ENCODE results near the gene HSD17B8.

HSD17B8 gene

DNA sequence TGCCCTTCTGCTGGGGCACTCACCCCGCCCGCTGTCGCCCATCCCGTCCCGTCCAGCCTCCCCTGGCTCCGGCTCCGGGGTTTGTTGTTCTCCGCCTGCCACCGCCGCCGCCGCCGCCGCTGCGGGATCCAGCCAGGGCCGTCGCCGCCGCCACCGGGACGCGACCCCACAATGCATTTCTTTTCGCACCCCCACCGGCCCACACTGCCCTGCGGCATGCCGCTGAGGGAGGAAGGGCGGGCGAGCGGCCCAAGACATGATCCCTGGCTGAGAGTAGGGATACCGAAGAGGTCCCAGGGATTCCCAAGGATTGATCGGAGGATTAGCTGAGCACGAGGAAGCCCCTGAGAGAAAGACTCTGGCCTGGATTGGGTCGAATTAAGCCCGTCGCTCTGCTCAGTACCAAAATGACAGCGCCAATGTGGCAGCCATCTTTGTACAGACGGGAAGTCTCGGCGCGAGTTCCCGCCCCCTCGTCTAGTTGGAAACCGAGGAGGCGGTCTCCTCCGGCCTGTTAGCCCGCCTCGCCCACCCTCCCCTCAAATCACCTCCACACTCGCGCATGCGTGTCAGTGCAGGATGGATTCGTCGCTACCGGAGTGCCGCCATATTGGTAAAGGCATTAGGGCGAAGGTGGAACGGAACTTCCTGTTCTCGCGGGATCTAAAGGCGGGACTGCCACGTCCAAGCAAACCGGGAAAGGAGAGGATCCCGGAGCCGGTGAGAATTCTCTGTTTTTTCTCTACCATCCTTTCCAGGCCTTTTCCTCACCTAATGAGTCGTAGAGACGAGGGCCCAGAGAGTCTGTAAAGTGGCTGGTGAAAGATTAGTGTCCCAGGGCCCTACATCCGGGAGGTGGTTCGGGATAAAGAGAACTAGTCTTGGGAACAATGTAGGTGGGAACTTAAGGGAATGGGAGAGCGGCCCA lies 4.0 kb upstream of the HSD17B8 start, which contains the start of the genes RXRB and SLC39A7:
Gene RXRB (minus strand): TSS at position 447 of the 928 bp plus-strand sequence. CDS start 189 bp downstream, at position 258.
Gene SLC39A7 (plus strand): TSS at position 649 of the 928 bp plus-strand sequence. CDS start 379 bp downstream, outside the sequence.
- TF ChIP-seq, protein P1, sequence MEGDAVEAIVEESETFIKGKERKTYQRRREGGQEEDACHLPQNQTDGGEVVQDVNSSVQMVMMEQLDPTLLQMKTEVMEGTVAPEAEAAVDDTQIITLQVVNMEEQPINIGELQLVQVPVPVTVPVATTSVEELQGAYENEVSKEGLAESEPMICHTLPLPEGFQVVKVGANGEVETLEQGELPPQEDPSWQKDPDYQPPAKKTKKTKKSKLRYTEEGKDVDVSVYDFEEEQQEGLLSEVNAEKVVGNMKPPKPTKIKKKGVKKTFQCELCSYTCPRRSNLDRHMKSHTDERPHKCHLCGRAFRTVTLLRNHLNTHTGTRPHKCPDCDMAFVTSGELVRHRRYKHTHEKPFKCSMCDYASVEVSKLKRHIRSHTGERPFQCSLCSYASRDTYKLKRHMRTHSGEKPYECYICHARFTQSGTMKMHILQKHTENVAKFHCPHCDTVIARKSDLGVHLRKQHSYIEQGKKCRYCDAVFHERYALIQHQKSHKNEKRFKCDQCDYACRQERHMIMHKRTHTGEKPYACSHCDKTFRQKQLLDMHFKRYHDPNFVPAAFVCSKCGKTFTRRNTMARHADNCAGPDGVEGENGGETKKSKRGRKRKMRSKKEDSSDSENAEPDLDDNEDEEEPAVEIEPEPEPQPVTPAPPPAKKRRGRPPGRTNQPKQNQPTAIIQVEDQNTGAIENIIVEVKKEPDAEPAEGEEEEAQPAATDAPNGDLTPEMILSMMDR (IDR thresholded peaks at IDR 0.05; ENCODE audit: low read depth, low read length, missing control alignments): no peak
- Histone ChIP-seq H3K27me3 (replicated peaks) (no peaks in the 10 kb centered on the region), H3K27ac (peak within 1 kb of the TSS; percentile 95), H3K4me3 (ENCODE audit: low read depth, low read length) (peak within 1 kb of the TSS; percentile 69), H3K36me3 (replicated peaks) (peaks cover 45% of the 10 kb centered on the region)
- in situ Hi-C loops (cut with HindIII; ENCODE audit: low pct_ligation_motif_present, low sequenced_read_pairs): no loop called here
- peak; percentile 99 for DNase-seq

DNA sequence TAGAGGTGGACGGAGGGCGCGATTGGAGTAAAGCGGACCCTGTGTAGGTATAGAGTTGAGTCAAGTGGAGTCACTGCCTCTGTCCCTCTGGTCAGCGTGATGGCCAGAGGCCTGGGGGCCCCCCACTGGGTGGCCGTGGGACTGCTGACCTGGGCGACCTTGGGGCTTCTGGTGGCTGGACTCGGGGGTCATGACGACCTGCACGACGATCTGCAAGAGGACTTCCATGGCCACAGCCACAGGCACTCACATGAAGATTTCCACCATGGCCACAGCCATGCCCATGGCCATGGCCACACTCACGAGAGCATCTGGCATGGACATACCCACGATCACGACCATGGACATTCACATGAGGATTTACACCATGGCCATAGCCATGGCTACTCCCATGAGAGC lies 3.3 kb upstream of the HSD17B8 start:
- Histone ChIP-seq H3K4me3 (ENCODE audit: low read depth, low read length) (peak overlapping the region; percentile 69), H3K36me3 (replicated peaks) (peaks cover 39% of the 10 kb centered on the region), H3K27me3 (replicated peaks) (no peaks in the 10 kb centered on the region), H3K27ac (peak overlapping the region; percentile 95)
- in situ Hi-C loops (cut with HindIII; ENCODE audit: low pct_ligation_motif_present, low sequenced_read_pairs): no loop called here
- TF ChIP-seq, protein P1 (IDR thresholded peaks at IDR 0.05; ENCODE audit: low read depth, low read length, missing control alignments): peak; percentile 13
- DNase-seq: no peak

DNA sequence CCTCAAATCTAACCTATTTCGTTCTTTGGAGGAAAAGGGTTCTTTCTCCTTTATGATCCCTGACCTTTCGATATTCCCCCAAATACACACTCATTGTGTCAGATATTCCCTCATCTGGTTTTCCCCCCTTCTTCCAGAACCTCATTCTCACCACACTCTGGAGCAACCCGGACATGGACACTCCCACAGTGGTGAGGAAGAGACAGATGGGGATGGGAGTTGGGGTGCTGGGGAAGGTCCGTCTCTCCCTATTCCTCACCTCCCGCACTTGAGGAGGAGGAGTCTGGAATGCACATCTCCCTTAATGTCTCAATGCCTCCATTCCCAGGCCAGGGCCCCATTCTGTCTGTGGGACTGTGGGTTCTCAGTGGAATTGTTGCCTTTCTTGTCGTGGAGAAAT lies 2.5 kb upstream of the HSD17B8 start:
- Histone ChIP-seq H3K36me3 (replicated peaks) (peaks cover 36% of the 10 kb centered on the region), H3K27me3 (replicated peaks) (no peaks in the 10 kb centered on the region), H3K4me3 (ENCODE audit: low read depth, low read length) (peak overlapping the region; percentile 69), H3K27ac (no peak overlapping the region)
- in situ Hi-C loops (cut with HindIII; ENCODE audit: low pct_ligation_motif_present, low sequenced_read_pairs): no loop called here
- TF ChIP-seq, protein P1 (IDR thresholded peaks at IDR 0.05; ENCODE audit: low read depth, low read length, missing control alignments): no peak
- DNase-seq: no peak

DNA sequence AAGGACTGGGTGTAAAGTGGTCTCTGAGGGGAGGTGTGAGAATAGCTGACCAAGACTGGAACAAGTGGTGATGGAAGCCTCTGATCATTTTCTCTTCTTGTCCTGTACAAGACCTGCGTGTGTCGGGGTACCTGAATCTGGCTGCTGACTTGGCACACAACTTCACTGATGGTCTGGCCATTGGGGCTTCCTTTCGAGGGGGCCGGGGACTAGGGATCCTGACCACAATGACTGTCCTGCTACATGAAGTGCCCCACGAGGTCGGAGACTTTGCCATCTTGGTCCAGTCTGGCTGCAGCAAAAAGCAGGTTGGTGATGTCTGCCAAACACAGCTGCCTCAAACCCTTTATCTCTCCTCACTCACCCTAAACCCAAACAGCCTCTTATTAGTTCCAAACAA lies 1.7 kb upstream of the HSD17B8 start:
- in situ Hi-C loops (cut with HindIII; ENCODE audit: low pct_ligation_motif_present, low sequenced_read_pairs): no loop called here
- TF ChIP-seq, protein P1 (IDR thresholded peaks at IDR 0.05; ENCODE audit: low read depth, low read length, missing control alignments): no peak
- H3K4me3 ChIP-seq (ENCODE audit: low read depth, low read length): no peak overlapping the region
- no peak overlapping the region for H3K27ac ChIP-seq
- H3K27me3 ChIP-seq (replicated peaks): no peaks in the 10 kb centered on the region
- DNase-seq: no peak
- H3K36me3 ChIP-seq (replicated peaks): peaks cover 30% of the 10 kb centered on the region

DNA sequence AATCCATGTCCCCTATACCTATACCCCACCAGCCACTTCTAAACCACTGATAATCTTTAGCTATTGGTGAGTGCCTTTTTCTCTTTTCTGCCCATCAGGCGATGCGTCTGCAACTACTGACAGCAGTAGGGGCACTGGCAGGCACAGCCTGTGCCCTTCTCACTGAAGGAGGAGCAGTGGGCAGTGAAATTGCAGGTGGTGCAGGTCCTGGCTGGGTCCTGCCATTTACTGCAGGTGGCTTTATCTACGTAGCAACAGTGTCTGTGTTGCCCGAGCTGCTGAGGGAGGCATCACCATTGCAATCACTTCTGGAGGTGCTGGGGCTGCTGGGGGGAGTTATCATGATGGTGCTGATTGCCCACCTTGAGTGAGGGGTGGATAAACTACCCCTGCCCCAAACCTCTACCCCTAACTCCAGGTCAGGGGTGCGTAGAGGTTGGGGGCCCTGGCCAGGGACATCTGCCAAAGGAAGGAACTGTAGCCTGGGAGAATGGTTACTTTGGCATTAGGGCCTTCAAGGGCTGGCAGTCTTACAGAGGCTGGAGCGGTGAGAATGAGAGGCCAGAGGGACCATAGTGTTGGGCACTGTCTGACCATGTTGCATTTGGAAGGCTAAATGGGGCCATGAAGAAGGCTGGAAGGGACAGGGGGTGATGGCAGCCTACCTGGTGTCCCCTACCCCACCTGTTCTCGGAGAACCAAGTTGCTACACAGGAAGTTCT lies 851 bp upstream of the HSD17B8 start:
- no peak overlapping the region for H3K27ac ChIP-seq

More for the DNA sequence above, 851 bp upstream of the HSD17B8 start:
- no peak for DNase-seq
- H3K4me3 ChIP-seq (ENCODE audit: low read depth, low read length): peak overlapping the region; percentile 15
- H3K27me3 ChIP-seq (replicated peaks): no peaks in the 10 kb centered on the region
- peaks cover 29% of the 10 kb centered on the region for H3K36me3 ChIP-seq (replicated peaks)
- TF ChIP-seq, protein P1 (IDR thresholded peaks at IDR 0.05; ENCODE audit: low read depth, low read length, missing control alignments): no peak
- in situ Hi-C loops (cut with HindIII; ENCODE audit: low pct_ligation_motif_present, low sequenced_read_pairs): no loop called here

Measured in brain microvascular endothelial cell (primary cell).